Left lung (tissue), 10 donors: ENCODE data around the gene TTC34. TPM values are rescaled to one million over a fixed set of nuclear protein-coding genes. Genes with fewer than 3 reads are reported as not detected.
"Not testable (repeated sequence)": the region's sequence is repeated elsewhere in the genome, so short reads cannot be mapped to it uniquely, and the experiment has no call there.

ENCODE experiments used
- ATAC-seq: fragments of 200-7000 bp; cut with Tn5 transposase; one replicate; pipeline ENCODE4 v1.9.1; 2020; ENCODE audit warnings: moderate library complexity
- DNase-seq, 4 donors: peaks; one replicate each; pipeline ENCODE4 v3.0.0-alpha.2; 2013 to 2020
- H3K27ac ChIP-seq, 2 donors: fragments of 200-600 bp; sonication (generic) in 1 of 2; one replicate each; pipeline versions ENCODE4 v1.5.0 to v1.8.0; 2020 to 2021
- H3K27me3 ChIP-seq, 2 donors: fragments of 200-600 bp; sonication (generic) in 1 of 2; one replicate each; pipeline versions ENCODE4 v1.5.0 to v1.8.0; 2020 to 2021
- H3K36me3 ChIP-seq, 2 donors: fragments of 200-600 bp; sonication (generic) in 1 of 2; one replicate each; pipeline versions ENCODE4 v1.5.0 to v1.8.0; 2020 to 2021
- H3K4me1 ChIP-seq, 2 donors: fragments of 200-600 bp; one replicate each; pipeline ENCODE4 v1.8.0; 2021
- H3K4me3 ChIP-seq, 2 donors: fragments of 200-600 bp; sonication (generic) in 1 of 2; one replicate each; pipeline versions ENCODE4 v1.5.0 to v1.8.0; 2020 to 2021; ENCODE audit warnings: mild to moderate bottlenecking in 1 of 2
- H3K9me3 ChIP-seq, 2 donors: fragments of 200-600 bp; sonication (generic) in 1 of 2; one replicate each; pipeline versions ENCODE4 v1.5.0 to v1.8.0; 2020 to 2021
- intact Hi-C, 2 donors: fragments of 100-400 bp; cut with DNase I; formaldehyde crosslinking; loops; one replicate each; pipeline versions ENCODE4 v1.11.2 to v1.14.2; 2022
- polyA plus RNA-seq, 6 donors: library from polyadenylated mRNA; unstranded; fragments of 120-200 nt; gene quantifications; one replicate each; pipeline ENCODE4 v1.2.1, GENCODE V29; 2013; ENCODE audit not compliant: insufficient read length in 6 of 6
- total RNA-seq, 2 donors: library from RNA; stranded (reverse); fragmentation: NEBNext Ultra II Directional; extraction: Animal tissue kit (Norgen Biotek cat#: 25700); gene quantifications; one replicate each; pipeline ENCODE4 v1.2.1, GENCODE V29; 2021
- donor health status: DM: no; HTN: yes; CAD: no.
- donor health status: DM: no; HTN: no; CAD: no.

Gene TTC34
- total and polyA plus RNA-seq, 8 donors, result 0.44 to 1.2 (median 0.69) TPM

DNA sequence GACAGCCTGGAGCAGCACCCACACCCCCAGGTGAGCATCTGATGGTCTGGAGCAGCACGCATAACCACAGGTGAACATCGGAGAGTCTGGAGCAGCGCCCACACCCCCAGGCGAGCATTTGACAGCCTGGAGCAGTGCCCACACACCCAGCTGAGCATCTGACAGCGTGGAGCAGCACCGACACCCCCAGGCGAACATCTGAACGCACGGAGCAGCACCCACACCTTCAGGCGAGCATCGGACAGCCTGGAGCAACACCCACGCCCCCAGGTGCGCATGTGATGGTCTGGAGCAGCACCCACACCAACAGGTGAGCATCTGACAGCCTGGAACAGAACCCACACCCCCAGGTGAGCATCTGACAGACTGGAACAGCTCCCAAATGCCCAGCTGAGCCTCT lies 49.6 kb downstream of the TTC34 start:
- DNase-seq, result peak in 1 of 4 donors; percentile 55
- H3K27ac ChIP-seq, intact Hi-C loops, H3K4me1 ChIP-seq, H3K36me3 ChIP-seq, H3K4me3 ChIP-seq, ATAC-seq, H3K27me3 ChIP-seq, H3K9me3 ChIP-seq: not testable (repeated sequence)

DNA sequence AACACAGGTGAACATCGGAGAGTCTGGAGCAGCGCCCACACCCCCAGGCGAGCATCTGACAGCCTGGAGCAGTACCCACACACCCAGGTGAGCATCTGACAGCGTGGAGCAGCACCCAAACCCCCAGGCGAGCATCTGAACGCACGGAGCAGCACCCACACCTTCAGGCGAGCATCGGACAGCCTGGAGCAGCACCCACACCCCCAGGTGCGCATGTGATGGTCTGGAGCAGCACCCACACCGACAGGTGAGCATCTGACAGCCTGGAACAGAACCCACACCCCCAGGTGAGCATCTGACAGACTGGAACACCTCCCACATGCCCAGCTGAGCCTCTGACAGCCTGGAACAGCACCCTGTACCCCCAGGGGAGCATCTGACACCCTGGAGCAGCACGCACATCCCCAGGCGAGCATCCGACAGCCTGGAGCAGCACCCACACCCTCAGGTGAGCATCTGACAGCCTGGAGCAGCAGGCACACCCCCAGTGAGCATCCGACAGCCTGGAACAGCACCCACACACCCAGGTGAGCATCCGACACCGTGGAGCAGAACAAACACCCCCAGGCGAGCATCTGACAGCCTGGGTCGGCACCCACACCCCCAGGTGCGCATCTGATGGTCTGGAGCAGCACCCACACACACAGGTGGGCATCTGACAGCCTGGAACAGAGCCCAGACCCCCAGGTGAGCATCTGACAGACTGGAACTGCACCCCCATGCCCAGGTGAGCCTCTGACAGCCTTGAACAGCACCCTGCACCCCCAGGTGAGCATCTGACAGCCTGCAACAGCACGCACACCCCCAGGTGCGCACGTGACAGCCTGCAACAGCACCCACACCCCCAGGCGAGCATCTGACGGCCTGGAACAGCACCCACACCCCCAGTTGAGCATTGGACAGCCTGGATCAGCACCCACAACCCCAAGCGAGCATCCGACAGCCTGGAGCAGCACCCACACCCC lies 50.4 kb downstream of the TTC34 start:
- ATAC-seq, intact Hi-C loops, H3K9me3 ChIP-seq, H3K27me3 ChIP-seq, H3K4me1 ChIP-seq, H3K27ac ChIP-seq, H3K4me3 ChIP-seq, H3K36me3 ChIP-seq: not testable (repeated sequence)
- DNase-seq, result peak in 1 of 4 donors; percentile 31

DNA sequence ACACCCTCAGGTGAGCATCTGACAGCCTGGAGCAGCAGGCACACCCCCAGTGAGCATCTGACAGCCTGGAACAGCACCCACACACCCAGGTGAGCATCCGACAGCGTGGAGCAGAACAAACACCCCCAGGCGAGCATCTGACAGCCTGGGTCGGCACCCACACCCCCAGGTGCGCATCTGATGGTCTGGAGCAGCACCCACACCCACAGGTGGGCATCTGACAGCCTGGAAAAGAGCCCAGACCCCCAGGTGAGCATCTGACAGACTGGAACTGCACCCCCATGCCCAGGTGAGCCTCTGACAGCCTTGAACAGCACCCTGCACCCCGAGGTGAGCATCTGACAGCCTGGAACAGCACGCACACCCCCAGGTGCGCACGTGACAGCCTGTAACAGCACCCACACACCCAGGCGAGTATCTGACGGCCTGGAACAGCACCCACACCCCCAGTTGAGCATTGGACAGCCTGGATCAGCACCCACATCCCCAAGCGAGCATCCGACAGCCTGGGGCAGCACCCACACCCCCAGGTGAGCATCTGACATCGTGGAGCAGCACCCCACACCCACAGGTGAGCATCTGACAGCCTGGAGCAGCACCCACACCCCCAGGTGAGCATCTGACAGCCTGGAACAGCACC lies 51.3 kb downstream of the TTC34 start:
- H3K36me3 ChIP-seq, H3K9me3 ChIP-seq, ATAC-seq, H3K27ac ChIP-seq, intact Hi-C loops, H3K27me3 ChIP-seq, H3K4me3 ChIP-seq, H3K4me1 ChIP-seq: not testable (repeated sequence)
- peak in 1 of 4 donors; percentile 57 for DNase-seq

DNA sequence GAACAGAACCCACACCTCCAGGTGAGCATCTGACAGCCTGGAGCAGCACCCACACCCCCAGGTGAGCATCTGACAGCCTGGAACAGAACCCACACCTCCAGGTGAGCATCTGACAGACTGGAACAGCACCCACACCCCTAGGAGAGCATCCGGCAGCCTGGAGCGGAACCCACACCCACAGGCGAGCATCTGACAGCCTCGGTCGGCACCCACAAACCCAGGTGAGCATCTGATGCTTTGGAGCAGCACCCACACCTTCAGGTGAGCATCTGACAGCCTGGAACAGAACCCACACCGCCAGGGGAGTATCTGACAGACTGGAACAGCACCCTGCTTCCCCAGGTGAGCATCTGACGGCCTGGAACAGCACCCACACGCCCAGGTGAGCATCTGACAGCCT lies 52.9 kb downstream of the TTC34 start:
- H3K27ac ChIP-seq, H3K4me1 ChIP-seq, H3K9me3 ChIP-seq, H3K36me3 ChIP-seq, H3K27me3 ChIP-seq, DNase-seq, intact Hi-C loops, H3K4me3 ChIP-seq, ATAC-seq: not testable (repeated sequence)

DNA sequence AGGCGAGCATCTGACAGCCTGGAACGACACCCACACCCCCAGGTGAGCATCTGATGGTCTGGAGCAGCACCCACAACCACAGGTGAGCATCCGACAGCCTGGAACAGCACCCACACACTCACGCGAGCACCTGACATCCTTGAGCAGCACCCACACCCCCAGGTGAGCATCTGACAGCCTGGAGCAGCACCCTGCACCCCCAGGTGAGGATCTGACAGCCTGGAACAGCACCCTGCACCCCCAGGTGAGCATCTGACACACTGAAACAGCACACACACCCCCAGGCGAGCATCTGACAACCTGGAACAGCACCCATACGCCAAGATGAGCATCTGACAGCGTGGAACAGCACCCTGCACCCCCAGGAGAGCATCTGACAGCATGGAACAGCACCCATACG lies 106.7 kb downstream of the TTC34 start:
- H3K4me3 ChIP-seq, intact Hi-C loops, H3K4me1 ChIP-seq, H3K9me3 ChIP-seq, H3K27me3 ChIP-seq, ATAC-seq, H3K36me3 ChIP-seq, H3K27ac ChIP-seq: not testable (repeated sequence)
- DNase-seq, result peak in 1 of 4 donors; percentile 8

DNA sequence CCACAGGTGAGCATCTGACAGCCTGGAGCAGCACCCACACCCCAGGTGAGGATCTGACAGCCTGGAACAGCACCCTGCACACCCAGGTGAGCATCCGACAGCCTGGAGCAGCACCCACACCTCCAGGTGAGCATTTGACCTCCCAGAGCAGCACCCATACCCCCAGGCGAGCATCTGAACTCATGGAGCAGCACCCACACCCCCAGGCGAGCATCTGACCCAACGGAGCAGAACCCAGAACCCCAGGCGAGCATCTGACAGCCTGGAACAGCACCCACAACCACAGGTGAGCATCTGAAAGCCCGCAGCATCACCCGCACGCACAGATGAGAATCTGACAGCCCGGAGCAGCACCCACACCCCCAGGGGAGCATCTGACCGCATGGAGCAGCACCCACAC lies 111.3 kb downstream of the TTC34 start:
- DNase-seq, result peak in 1 of 4 donors; percentile 10
- H3K27me3 ChIP-seq, H3K4me1 ChIP-seq, H3K4me3 ChIP-seq, intact Hi-C loops, ATAC-seq, H3K9me3 ChIP-seq, H3K36me3 ChIP-seq, H3K27ac ChIP-seq: not testable (repeated sequence)

DNA sequence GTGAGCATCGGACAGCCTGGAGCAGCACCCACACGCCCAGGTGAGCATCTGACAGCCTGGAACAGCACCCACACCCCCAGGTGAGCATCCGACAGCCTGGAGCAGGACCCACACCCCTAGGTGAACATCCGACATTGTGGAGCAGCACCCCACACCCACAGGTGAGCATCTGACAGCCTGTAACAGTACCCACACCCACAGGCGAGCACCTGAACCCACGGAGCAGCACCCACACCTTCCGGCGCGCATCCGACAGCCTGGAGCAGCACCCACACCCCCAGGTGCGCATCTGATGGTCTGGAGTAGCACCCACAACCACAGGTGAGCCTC lies 113.2 kb downstream of the TTC34 start:
- DNase-seq, H3K9me3 ChIP-seq, ATAC-seq, H3K4me1 ChIP-seq, H3K27me3 ChIP-seq, H3K4me3 ChIP-seq, H3K27ac ChIP-seq, H3K36me3 ChIP-seq, intact Hi-C loops: not testable (repeated sequence)

DNA sequence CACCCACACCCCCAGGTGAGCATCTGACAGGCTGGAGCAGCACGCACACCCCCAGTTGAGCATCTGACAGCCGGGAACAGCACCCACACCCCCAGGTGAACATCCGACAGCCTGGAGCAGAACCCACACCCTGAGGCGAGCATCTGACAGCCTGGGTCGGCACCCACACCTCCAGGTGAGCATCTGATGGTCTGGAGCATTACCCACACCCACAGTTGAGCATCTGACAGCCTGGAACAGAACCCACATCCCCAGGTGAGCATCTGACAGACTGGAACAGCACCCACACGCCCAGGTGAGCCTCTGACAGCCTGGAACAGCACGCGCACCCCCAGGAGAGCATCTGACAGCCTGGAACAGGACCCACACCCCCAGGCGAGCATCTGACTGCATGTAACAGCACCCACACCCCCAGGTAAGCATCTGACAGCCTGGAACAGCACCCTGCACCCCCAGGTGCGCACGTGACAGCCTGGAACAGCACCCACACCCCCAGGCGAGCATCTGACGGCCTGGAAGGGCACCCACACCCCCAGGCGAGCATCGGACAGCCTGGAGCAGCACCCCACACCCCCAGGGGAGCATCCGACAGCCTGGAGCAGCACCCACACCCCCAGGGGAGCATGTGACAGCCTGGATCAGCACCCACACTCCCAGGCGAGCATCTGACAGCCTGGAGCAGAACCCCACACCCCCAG lies 113.7 kb downstream of the TTC34 start:
- H3K27me3 ChIP-seq, ATAC-seq, H3K4me1 ChIP-seq, H3K27ac ChIP-seq, H3K4me3 ChIP-seq, intact Hi-C loops, H3K9me3 ChIP-seq, H3K36me3 ChIP-seq: not testable (repeated sequence)
- peak in 2 of 4 donors; percentile 41 to 84 for DNase-seq

DNA sequence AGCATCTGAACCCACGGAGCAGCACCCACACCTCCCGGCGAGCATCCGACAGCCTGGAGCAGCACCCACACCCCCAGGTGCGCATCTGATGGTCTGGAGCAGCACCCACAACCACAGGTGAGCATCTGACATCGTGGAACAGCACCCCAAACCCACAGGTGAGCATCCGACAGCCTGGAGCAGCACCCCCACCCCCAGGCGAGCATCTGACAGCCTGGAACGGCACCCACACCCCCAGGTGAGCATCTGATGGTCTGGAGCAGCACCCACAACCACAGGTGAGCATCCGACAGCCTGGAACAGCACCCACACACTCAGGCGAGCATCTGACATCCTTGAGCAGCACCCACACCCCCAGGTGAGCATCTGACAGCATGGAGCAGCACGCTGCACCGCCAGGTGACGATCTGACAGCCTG lies 114.3 kb downstream of the TTC34 start:
- H3K9me3 ChIP-seq, H3K4me1 ChIP-seq, H3K27me3 ChIP-seq, H3K27ac ChIP-seq, intact Hi-C loops, H3K36me3 ChIP-seq, ATAC-seq, H3K4me3 ChIP-seq: not testable (repeated sequence)
- DNase-seq, result peak in 1 of 4 donors; percentile 22

DNA sequence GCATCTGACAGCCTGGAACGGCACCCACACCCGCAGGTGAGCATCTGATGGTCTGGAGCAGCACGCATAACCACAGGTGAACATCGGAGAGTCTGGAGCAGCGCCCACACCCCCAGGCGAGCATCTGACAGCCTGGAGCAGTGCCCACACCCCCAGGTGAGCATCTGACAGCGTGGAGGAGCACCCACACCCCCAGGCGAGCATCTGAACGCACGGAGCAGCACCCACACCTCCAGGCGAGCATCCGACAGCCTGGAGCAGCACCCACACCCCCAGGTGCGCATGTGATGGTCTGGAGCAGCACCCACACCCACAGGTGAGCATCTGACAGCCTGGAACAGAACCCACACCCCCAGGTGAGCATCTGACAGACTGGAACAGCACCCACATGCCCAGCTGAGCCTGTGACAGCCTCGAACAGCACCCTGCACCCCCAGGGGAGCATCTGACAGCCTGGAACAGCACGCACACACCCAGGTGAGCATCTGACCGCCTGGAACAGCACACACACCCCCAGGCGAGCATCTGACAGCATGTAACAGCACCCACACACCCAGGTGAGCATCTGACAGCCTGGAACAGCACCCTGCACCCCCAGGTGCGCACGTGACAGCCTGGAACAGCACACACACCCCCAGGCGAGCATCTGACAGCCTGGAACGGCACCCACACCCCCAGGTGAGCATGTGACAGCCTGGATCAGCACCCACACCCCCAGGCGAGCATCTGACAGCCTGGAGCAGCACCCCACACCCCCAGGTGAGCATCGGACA lies 115.2 kb downstream of the TTC34 start:
- H3K9me3 ChIP-seq, H3K4me1 ChIP-seq, H3K27ac ChIP-seq, H3K36me3 ChIP-seq, ATAC-seq, H3K27me3 ChIP-seq, H3K4me3 ChIP-seq, intact Hi-C loops: not testable (repeated sequence)
- DNase-seq, result peak in 1 of 4 donors; percentile 7

DNA sequence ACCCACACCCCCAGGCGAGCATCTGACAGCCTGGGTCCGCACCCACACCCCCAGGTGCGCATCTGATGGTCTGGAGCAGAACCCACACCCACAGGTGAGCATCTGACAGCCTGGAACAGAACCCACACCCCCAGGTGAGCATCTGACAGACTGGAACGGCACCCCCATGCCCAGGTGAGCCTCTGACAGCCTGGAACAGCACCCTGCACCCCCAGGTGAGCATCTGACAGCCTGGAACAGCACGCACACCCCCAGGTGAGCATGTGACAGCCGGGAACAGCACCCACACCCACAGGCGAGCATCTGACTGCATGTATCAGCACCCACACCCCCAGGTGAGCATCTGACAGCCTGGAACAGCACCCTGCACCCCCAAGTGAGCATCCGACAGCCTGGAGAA lies 115.8 kb downstream of the TTC34 start:
- H3K36me3 ChIP-seq, H3K9me3 ChIP-seq, intact Hi-C loops, ATAC-seq, H3K4me1 ChIP-seq, H3K4me3 ChIP-seq, H3K27ac ChIP-seq, H3K27me3 ChIP-seq: not testable (repeated sequence)
- DNase-seq, result peak in 1 of 4 donors; percentile 16

DNA sequence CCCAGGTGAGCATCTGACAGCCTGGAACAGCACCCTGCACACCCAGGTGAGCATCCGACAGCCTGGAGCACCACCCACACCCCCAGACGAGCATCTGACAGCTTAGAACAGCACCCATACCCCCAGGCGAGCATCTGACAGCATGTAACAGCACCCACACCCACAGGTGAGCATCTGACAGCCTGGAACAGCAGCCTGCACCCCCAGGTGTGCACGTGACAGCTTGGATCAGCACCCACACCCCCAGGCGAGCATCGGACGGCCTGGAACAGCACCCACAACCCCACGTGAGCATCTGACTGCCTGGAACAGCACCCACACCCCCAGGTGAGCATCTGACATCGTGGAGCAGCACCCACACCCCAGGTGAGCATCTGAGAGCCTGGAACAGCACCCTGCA lies 116.6 kb downstream of the TTC34 start:
- H3K9me3 ChIP-seq, H3K36me3 ChIP-seq, H3K27ac ChIP-seq, H3K4me1 ChIP-seq, ATAC-seq, H3K27me3 ChIP-seq, H3K4me3 ChIP-seq, intact Hi-C loops: not testable (repeated sequence)
- DNase-seq, result peak in 1 of 4 donors; percentile 7
